ENCODE measurements around the gene APOB. TPM values are rescaled to one million over a fixed set of nuclear protein-coding genes. Genes with fewer than 3 reads are reported as not detected.

Gene APOB
- total and polyA plus RNA-seq, 2 of the 8 experiments (the other 6 are each of a cell fraction or from before 2014, with no cell fraction given): 0.15 to 0.61 TPM

DNA sequence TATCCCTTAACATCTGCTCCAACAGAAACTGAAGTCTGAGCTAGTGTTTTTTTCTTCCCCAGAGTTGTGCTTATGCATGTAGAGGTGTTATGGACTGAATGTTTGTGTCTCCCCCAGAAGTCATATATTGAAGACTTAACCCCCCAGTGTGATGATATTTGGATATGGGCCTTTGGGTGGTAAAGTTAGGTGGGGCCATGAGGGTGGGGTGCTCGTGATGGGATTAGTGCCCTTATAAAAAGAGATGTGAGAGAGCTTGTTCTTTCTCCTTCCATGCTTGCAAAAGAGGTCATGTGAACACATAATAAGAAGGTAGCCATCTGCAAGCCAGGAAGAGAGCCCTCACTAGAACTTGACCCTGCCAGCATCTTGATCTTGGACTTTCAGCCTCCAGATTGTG, 34.4 kb upstream of the APOB start:
- Histone ChIP-seq H3K9ac (replicated peaks in 1 of 4; ENCODE audit: extremely low read depth in 1 of 4, low read depth in 3 of 4, low read length in 3 of 4) (no peak overlapping the region), H2AFZ (ENCODE audit: low read length) (no peak overlapping the region), H3K18ac (ENCODE audit: extremely low read depth, low read length) (no peak overlapping the region), H2AK5ac (ENCODE audit: low read depth, low read length) (no peak overlapping the region), H2BK15ac (ENCODE audit: low read length) (no peak overlapping the region), H2BK5ac (ENCODE audit: low read depth, low read length) (no peak overlapping the region), H2BK120ac (replicated peaks; ENCODE audit: low read depth, low read length) (no peak overlapping the region), H3K4ac (replicated peaks; ENCODE audit: insufficient read length, low read depth, low read length) (no peak overlapping the region), H3K23ac (ENCODE audit: insufficient read length) (no peak overlapping the region), H3K14ac (ENCODE audit: insufficient read length) (no peak overlapping the region), H4K5ac (ENCODE audit: insufficient read length, low read depth, low read length) (no peak overlapping the region), H2BK12ac (ENCODE audit: low read depth, low read length) (no peak overlapping the region), H3K79me2 (ENCODE audit: control insufficient read depth in 1 of 2, insufficient read depth in 2 of 2, low read length in 2 of 2) (no peaks in the 10 kb centered on the region), H2BK20ac (ENCODE audit: low read length) (no peak overlapping the region), H4K20me1 (replicated peaks in 1 of 2; ENCODE audit: control insufficient read depth in 1 of 2, insufficient read depth in 2 of 2, low read length in 2 of 2) (no peaks in the 10 kb centered on the region), H3K36me3 (ENCODE audit: control insufficient read depth in 2 of 4, insufficient read depth in 4 of 4, low read length in 3 of 4) (no peaks in the 10 kb centered on the region), H3K27ac (ENCODE audit: low read depth, low read length) (no peak overlapping the region), H3K9me3 (ENCODE audit: insufficient read depth in 2 of 2, low read depth in 1 of 2, low read length in 1 of 2) (no peaks in the 10 kb centered on the region), H4K8ac (ENCODE audit: extremely low read depth, insufficient read depth, low read length) (no peak overlapping the region), H3K56ac (replicated peaks; ENCODE audit: insufficient read length, low read depth, low read length) (no peak overlapping the region), H4K91ac (replicated peaks; ENCODE audit: insufficient read length, low read length) (no peak overlapping the region), H3K23me2 (ENCODE audit: low read depth, low read length) (no peaks in the 10 kb centered on the region), H3K27me3 (replicated peaks in 1 of 4; ENCODE audit: control insufficient read depth in 3 of 4, extremely low read depth in 1 of 4, insufficient read depth in 3 of 4, low read length in 3 of 4) (no peaks in the 10 kb centered on the region), H3K4me1 (replicated peaks in 1 of 4; ENCODE audit: control insufficient read depth in 3 of 4, insufficient read depth in 4 of 4, low read length in 3 of 4) (no peaks in the 10 kb centered on the region; a peak in 1 of 7 replicates), H3K4me2 (ENCODE audit: insufficient read depth in 1 of 2, low read depth in 2 of 2, low read length in 2 of 2) (no peak overlapping the region), H3K79me1 (ENCODE audit: low read depth, low read length) (no peaks in the 10 kb centered on the region), H3K4me3 (ENCODE audit: extremely low read depth in 1 of 4, insufficient read depth in 2 of 4, low read depth in 3 of 4, low read length in 4 of 4) (no peak overlapping the region)
- CTCF ChIA-PET (ENCODE audit: partially characterized antibody): no interaction called here
- 87% methylated on average over 1 of the region's 1 CpG; no CpG with 5 or more reads in 1 of the 2 experiments for WGBS, 2 experiments (ENCODE audit: extremely low coverage in 1 of 2, insufficient coverage in 1 of 2, insufficient read length in 1 of 2, insufficient replicate concordance in 2 of 2, low coverage in 1 of 2, low lambda C conversion rate in 2 of 2, missing lambda C conversion rate in 1 of 2)
- POLR2A ChIA-PET (ENCODE audit: partially characterized antibody): no interaction called here
- TF ChIP-seq GABPA (IDR thresholded peaks at IDR 0.05; ENCODE audit: borderline replicate concordance, insufficient read depth, low read length): no peak
- TF ChIP-seq KDM4A (IDR thresholded peaks at IDR 0.05; ENCODE audit: low read depth, low read length, severe bottlenecking): no peak
- TF ChIP-seq, protein P1, sequence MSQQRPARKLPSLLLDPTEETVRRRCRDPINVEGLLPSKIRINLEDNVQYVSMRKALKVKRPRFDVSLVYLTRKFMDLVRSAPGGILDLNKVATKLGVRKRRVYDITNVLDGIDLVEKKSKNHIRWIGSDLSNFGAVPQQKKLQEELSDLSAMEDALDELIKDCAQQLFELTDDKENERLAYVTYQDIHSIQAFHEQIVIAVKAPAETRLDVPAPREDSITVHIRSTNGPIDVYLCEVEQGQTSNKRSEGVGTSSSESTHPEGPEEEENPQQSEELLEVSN (IDR thresholded peaks at IDR 0.05): no peak
- TF ChIP-seq CHD1 (IDR thresholded peaks at IDR 0.05; ENCODE audit: low read depth, low read length): no peak
- TF ChIP-seq POLR2AphosphoS5 (IDR thresholded peaks at IDR 0.05; ENCODE audit: low read depth, low read length): no peak
- FAIRE-seq (no peak), DNase-seq (ENCODE audit: low read depth in 1 of 2, low spot score in 2 of 2) (no peak)

Data from H1 (cell line).